SKM-1 (cell line): ENCODE data around the gene TBC1D9B.
"Not testable (repeated sequence)": the region's sequence is repeated elsewhere in the genome, so short reads cannot be mapped to it uniquely, and the experiment has no call there.

Source experiments
- DNase-seq: peaks from one replicate; lab custom pipeline; 2025; ENCODE audit not compliant: unreplicated experiment; lab: John Stamatoyannopoulos, UW

TBC1D9B gene

DNA sequence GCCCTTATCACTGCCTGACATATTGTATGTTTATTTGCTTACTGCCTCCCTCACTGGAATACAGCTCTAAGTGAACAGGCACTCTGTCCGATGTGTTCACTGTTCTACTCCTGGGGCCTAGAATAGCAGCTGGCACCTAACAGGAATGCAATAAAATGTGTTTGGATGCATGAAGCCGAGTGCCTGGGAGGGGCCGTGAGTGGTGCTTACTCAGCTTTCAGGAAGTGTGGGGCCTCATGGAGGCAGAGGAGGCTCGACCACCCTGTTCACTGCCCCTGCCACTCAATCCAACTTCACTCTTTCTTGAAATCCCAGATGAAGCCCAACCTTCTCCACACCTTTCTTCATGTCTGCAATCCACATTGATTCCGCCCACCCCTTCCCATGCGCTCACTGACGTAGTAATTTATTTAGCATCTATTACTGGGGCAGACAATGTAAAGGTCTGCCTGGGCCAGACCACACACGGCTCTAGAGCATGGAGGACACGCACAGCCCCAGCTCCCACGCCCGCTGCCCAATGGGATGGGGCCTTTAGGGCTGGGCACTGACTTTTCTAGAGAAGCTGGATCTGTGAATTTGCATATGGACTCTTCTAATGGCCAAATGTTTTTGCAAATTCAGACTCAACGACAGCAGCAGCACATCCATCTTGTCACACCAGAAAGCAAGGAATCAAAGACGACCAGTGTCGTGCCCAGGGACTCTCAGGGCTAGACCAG is 21.3 kb downstream of the TBC1D9B start:
- no peak for DNase-seq

DNA sequence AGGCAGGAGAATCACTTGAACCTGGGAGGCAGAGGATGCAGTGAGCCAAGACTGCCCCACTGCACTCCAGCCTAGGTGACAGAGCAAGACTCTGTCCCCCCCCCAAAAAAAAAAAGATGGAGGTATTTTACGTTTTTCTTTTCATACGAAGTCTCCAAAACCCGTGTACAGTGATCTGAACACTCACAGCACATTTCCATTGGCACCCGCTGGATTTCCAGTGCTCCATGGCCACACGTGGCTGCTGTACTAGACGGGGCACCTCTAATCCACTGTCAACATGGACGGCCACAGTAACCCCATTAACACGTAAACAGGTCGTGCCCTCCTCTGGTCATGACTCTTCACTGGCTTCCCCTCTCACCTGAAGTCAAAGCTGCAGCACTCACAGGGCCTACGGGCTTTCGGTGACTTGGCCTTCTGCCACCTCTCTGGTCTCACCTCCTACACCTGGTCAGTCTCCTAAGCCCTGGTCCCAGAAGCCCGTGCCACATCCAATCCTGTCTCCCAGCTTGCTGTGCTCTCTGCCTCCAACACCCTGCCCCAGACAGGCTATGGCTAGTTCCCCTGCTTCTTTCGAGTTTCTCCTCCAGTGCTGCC is 22.1 kb downstream of the TBC1D9B start:
- no peak for DNase-seq

DNA sequence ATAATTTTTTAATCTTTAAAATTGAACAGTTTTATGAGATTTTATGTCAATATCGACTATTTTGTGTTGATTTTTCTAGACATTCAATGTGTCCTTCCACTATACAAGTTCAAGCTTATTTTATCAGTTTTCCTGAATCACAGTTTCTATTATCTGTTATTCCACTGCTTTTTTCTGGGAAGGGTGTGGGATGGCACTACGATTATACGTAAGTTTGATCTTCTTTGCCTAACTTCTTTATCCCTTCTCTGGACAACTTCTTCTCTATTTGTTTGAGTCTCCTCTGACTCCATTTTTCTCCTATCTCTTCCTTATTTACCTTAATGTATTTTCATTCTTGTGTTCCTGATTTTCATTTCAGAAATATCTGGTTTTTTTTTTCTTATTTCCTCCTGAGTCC is 24.5 kb downstream of the TBC1D9B start:
- no peak for DNase-seq

DNA sequence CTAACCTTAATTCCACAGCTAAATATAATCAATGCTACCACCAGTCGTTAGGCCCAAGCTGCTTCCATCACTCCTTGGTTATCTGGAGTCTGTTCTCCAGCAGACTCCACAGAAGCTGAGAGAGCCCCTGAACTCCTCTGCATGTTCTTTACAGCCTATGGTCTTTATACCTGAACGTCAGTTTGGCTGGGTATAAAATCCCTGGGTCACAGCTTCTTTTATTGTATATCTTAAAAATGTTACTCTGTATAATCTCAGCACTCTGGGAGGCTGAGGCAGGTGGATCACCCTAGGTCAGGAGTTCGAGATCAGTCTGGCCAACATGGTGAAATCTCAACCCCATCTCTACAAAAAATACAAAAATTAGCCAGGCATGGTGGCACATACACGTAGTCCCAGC is 25.4 kb downstream of the TBC1D9B start:
- DNase-seq, result no peak

DNA sequence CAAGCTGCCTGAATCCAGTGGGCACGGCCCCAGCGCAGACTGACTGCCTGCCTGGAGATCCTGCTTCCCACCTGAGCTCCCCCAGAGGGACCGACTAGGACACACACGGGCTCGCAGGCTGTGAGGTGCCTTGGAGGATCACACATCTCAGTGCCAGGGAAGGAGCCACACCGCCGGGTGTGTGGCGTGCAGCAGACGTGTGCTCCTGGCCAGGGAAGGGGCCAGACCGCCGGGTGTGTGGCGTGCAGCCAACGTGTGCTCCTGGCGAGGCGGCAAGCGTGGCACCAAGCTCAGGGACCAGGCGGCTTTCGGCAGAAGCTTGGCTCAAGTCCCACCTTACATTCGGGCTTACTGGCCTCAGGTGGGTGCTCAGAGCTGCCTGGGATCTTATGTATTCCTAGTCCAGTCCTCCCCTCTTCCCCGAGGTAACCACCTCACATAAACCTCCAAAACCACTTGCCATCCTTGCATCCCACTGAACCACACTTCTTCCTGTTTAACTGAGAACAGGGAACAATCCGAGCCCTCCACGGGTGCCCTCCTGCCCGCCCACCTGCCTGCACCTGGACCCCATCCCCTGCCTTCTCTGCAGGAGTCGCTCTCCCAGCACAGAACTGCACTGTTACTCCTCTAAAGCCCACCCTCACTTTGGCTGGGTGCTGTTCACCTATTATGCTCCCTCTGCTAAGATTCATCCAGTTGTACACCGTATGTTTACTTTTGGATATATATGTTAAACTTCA is 26.7 kb downstream of the TBC1D9B start:
- DNase-seq, result no peak

DNA sequence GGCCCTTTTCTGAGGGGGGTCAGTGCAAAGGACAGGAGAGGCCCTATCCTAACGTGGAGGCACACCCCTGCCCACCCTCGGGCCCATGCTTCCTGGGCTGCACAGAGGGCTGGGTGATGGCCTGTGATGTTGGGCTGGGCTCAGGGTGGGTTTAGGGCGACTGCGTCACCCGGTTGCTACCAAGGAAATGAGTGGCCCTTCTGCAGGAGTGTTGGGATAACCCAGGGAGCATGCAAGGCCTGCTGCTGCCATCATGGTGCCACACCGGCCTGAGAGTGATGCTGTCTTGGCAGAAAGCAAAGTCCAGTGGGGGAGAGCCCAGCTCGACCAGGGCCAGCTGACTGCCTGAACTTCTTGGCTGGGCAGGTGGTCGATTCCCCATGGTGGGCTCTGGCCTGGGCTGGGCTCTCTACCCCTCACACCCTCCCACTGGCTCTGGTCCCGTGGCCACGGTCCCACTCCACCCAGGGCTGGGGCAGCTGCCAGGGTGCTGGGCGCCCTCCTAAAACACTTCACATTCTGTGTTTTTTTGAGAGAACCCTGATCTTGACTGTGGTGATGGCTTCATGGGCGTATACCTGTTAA is 27.5 kb downstream of the TBC1D9B start:
- no peak for DNase-seq

DNA sequence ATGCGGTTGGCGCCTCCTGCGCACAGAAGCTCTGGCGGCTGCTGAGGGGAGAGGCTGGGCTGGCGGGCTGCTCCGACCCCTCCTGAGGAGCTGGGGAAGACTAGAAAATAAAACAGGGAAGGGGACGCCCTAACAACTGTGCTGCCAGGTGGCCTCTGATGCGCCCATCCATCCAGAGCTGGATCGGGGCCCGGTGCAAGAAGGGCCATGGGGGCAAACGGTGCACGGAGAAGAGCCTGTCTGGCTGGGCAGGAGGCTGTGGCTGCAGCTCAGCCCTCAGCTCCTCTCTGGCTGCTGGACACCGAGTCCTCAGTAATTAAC is 28.0 kb downstream of the TBC1D9B start:
- no peak for DNase-seq

DNA sequence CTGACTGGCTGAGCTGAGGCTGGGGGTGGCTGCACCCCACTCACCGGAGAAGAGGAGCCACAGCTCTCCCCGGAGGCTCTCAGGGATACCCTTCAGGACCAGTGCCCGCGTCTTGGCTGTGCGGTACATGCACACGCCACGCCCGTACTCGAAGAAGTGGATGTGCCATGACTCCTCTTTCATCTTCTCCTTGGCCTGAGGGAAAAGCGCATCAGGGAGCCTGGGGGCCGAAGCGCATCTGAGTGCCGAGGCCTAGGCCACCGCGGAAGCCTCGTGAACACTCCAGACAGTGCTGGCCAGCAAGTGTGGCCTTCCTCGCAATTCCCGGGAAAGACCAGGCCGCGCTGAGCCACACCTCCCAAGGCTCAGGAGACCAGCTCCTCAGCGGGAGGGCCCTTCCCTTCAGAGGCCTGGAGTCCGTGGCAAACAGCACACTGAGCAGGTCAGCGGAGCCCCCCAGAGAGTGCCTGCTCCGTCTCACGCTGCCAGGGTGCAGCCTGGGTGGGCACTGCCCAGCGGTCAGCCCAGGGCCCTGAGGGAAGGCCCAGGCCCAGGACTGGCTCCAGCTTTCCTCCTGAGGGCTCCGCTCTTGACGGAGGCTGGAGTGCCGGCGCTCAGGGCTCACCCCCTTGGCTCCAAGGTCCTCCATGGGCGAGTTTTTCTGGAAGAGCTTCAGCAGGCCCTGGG is 28.6 kb downstream of the TBC1D9B start:
- no peak for DNase-seq

DNA sequence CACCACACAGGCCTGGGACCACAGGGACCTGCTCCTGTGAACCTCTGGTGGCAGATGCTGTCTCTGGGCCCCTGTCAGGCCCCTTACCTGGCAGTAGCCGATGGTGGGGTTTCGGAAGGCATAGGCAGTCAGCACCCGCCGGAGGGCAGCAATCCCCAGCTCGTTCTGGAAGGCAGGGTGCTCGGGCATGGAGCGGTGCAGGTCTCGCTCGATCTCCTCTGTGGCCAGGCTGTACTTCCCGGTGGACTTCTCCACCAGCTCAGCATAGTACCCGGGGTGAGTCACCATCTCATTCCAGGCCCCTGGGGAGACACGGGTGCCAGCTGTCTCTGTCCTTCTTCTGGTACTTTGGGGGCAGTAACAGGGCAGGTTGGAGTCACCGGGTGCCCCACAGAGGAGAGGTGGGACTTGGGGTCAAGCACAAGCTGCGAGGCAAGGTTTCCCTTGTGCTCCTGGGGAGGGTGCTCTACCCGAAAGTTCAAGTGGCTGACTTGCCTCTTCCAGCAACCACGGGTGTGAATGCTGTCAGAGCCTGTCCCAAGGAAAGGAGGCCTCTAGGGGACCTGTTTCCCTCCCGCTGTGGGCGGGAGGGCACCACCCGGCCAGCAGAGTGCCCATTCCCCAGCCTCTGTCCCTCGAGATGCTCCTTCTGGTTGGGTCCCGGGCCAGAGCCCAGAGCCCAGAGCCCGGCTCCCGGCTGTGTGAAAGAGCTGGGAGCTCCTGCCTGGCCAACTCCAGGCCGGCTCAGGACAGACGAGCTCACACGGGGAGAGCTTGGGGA is 29.3 kb downstream of the TBC1D9B start:
- DNase-seq, result no peak

DNA sequence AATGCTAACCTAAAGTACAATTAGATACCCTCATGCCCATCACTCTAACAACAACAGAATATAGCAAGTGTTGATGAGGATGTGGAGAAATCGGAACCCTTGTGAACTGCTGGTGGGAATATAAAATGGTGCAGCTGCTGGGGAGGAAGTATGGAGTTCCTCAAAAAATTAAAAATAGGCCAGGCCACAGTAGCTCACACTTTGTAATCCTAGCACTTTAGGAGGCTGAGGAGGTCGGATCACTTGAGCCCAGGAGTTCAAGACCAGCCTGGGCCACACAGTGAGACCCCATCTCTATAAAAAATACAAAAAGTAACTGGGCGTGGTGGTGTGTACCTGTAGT is 31.1 kb downstream of the TBC1D9B start:
- DNase-seq, result no peak

DNA sequence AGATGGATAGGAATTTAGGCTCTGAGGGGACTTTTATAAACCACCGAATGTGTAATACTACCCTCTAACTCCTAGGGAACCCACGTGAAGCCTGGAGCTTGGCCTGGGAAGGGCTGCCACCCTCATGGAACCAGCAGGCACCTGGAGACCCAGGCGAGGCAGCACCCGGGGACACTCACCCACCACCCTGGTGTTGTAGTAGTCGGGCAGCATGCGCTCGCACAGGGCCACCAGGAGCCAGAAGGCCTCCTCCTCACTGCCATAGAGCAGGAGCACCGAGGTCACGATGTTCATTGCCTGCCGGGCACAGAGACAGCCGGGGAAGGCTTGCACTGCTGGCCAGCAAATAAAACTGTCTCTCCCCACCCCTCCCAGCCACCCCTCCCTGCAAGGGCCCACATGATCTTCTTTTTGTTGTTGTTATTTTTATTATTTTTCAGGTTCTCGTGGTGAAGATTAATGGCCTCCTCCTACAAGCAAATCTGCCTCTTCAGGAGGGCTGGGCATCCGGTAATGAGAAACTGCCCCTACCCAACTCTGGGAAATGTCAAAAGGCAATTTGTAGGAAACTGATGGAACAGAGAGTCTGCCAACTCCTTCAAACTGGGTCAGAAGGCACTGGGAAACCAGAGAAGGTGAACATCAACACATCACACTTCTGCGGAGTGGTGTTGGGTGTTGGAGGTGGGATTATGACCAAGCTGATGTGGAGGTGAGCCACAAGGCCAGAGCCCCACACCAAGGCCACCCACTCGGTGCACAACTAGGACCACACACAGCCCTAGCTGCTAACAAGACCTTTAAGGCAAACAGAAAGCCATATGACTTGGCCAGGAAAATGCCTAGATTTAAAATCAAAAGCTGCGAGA is 31.7 kb downstream of the TBC1D9B start:
- DNase-seq, result no peak

DNA sequence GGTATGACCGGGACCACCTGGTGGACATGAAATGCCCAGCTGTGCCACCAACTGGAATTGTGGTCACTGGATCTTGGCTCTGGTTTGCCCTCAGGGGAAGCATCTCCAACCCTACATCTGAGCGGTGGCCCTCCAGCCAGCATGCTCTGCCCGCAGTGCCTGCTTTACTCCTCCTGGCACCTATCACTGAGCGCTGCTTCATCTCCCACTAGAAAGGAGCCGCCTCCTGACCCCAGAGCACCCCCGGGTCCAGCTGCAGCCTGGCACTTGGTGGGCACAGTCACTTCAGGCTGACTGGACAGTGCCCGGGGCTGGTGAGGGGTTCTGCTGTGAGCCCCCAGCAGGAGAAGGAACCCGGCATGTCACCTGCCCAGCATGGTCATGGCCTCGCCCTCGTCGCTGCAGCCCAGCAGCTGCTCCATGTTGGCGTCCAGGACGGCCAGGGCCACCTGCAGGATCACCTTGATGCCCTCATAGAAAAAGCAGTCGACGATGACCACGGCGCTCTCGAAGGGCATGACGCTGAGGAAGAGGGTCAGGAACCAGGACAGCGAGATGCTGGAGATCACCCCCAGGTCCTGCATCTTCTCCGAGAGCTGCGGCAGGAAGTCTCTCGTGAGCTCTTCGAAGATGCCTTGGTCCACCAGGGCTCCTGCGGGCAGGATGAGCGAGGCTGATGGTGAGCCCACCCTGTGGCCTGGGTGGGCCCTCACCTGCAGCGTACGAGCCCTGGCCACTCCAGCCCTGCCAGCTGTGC is 33.0 kb downstream of the TBC1D9B start:
- DNase-seq, result no peak

DNA sequence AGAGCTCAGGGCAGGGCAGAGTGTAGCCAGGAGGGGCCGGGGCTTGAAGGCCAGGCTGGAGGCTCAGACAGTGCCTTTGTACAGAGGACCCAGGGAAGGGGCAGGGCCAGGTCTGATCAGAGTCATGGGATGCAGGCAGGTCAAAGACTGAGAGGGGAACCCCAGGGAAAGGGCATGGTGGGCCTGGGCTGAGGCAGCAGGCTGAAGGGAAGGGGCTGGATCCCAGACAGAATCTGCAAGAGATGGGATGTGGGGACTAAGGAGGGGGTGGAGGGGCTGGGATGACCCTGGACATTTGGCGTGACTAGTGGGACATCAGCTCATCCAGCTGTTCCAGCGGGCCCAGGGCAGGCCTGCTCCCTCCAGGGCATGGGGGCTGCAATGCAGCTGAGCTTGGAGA is 33.6 kb downstream of the TBC1D9B start:
- no peak for DNase-seq

DNA sequence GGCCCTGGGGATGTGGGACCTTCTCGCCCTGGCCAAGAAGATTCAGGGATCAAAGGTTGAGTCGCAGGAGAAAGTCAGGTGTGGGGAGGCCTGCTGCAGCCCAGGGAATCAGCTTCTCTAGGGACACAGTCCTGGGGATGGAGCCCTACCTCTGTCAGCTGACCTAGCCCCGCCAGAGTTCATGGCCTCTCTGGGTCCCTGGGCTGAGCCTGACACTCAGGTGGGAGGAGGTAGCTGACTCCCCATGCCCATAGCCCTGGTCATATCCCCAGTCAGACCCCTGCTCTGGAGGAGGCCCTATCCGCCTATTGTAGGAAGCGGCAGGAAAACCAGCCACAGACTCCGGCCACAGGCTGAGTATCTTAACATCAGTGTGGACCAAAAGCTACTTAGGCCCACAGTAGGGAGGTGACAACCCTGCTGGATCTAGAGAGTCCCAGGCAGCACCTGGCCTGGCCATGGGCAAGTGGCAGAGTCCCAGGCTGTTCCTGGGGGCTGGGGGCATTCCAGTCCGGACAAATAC is 34.0 kb downstream of the TBC1D9B start:
- DNase-seq, result no peak

DNA sequence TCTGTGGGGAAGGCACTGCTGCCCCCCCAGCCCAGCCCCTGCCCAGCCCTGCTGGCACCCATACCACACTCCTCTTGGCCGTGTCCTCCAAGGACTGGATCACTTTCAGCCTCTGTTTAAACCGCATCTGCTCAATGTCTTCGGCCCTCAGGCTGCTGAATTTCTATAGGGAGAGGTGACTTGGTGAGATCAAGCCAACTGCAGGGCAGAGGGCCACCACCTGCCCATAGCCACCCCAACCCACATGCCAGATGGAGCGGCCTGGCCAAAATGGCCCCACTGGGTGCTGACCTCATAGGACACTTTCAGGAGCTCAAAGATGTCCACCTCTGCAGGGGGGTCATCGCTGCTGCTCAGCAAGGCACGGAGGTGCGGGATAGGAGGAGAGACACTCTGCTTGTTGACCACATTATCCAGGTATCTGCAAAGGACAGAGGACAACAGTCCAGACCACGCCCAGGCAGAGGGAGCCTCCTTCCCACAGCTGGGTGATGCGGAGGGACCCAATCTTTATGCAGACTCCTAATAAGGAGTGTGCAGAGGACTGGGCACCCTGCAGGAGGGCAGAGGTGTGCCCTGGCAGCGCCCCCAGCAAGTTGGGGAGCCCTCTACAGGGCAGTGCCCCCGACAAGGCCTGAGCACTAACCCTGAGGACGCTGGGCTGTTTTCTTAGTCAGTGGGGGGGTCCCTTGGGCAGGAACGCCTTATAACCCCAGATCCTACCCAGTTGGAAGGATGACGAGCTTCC is 34.7 kb downstream of the TBC1D9B start:
- DNase-seq, result no peak

DNA sequence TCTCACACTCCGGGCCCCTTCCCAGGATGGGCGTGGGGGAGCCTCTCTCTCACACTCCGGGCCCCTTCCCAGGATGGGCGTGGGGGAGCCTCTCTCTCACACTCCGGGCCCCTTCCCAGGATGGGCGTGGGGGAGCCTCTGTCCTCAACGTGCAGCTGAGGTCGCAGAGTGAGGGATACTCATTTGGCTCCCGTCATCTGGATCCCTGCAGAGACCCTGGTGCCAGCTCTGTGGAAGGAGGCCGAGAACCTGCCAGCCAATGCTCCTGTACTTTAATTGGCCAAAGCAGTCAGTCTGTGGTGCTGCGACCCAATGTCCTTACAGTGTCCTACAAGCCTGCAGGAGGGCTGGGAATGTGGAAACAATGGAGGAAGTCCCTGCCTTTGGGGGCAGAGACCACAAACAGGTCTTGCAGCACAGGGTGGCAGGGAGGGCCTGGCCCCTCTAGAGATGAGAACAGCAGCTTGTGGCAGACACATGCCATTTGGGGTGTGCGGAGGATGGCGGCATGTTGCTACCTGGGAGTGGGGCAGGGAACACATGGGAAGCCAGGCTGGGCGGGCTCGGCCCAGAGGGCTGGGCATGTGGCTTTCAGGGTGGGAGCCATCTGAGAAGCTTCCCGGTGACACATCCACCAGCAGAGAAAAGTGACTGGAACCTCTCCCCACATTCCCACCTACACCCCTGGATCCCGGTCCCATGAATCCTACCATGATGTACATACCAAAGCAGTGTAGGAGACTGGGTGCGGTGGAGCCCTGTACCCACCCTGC is 35.5 kb downstream of the TBC1D9B start:
- DNase-seq, result no peak

DNA sequence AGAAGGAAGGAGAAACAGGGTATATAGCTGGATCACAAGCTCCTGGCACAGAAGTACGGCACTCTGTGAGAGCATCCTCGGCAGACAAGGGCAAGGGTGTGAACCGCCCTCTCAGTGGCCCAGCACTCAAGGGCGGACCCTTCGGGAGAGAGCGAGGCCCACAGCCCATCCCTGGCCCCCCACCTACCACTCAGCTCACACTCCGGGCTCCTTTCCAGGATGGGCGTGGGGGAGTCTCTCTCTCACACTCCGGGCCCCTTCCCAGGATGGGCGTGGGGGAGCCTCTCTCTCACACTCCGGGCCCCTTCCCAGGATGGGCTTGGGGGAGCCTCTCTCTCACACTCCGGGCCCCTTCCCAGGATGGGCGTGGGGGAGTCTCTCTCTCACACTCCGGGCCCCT is 36.2 kb downstream of the TBC1D9B start:
- not testable (repeated sequence) for DNase-seq

DNA sequence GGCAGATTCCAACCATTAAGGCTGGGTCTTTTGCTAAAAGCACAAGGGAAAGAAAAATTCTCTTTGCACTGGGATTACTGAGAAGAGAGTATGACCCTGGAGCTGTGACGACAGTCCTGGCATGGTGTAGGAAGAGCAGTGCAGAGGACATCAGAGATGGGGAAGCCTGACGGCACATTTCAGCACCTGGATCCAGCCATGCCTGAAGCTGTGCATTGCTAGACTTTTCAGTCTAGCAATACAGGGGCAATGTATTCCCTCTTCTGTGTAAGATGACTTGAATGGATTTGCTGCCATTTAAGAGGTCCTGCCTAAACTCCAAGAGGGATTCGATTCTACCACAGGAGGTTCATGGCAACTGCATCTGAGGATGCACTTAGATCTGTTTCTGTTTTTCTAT is 36.7 kb downstream of the TBC1D9B start:
- DNase-seq, result no peak
